ENCODE data around the gene COQ10A. TPM values are rescaled to one million over a fixed set of nuclear protein-coding genes. Genes with fewer than 3 reads are reported as not detected.
A peak's percentile ranks its signal among the peaks of the same experiment; 100 is the strongest.

Gene COQ10A
- total and polyA plus RNA-seq, 4 donors = 3.2 to 40.7 (median 15.5) TPM

- no peak for DNase-seq (ENCODE audit: low spot score)
- Histone ChIP-seq H3K27ac (ENCODE audit: low read depth in 1 of 2, low read length in 2 of 2) (peak overlapping the region in 1 of 2 donors; percentile 90), H3K9me3 (ENCODE audit: control insufficient read depth in 4 of 4, low read length in 3 of 4) (no peaks in the 10 kb centered on the region), H3K27me3 (ENCODE audit: control insufficient read depth in 4 of 4, insufficient read depth in 4 of 4, low read length in 3 of 4) (no peaks in the 10 kb centered on the region), H3K9ac (ENCODE audit: low read depth in 1 of 2, low read length in 2 of 2) (no peak overlapping the region), H3K4me3 (ENCODE audit: low read depth in 1 of 3, low read length in 3 of 3) (peak overlapping the region in 2 of 3 donors; percentile 40 to 63), H3K4me1 (ENCODE audit: control insufficient read depth in 4 of 4, insufficient read depth in 4 of 4, low read length in 3 of 4) (peaks cover 0 to 39% (median 30%) of the 10 kb centered on the region in 4 donors), H3K36me3 (ENCODE audit: control insufficient read depth in 4 of 4, insufficient read depth in 3 of 4, low read depth in 1 of 4, low read length in 3 of 4) (peaks cover 0 to 6% (median 2%) of the 10 kb centered on the region in 4 donors)
- TF ChIP-seq FOXA1 (IDR thresholded peaks at IDR 0.05) (no peak), RAD21 (IDR thresholded peaks at IDR 0.05) (no peak), EGR1 (IDR thresholded peaks at IDR 0.05; ENCODE audit: low read depth in 2 of 2) (no peak), SP1 (IDR thresholded peaks at IDR 0.05) (no peak), NR2F2 (IDR thresholded peaks at IDR 0.05) (no peak), HNF4A (conservative IDR thresholded peaks at IDR 0.05) (no peak), ATF3 (IDR thresholded peaks at IDR 0.05) (no peak), FOXA2 (IDR thresholded peaks at IDR 0.05) (no peak), CTCF (IDR thresholded peaks at IDR 0.05; ENCODE audit: low read depth, low read length, missing input control) (no peak), REST (IDR thresholded peaks at IDR 0.05) (no peak), GABPA (IDR thresholded peaks at IDR 0.05 in 1 of 2, conservative IDR thresholded peaks at IDR 0.05 in 1 of 2) (no peak), ZBTB33 (IDR thresholded peaks at IDR 0.05) (no peak), HNF4G (IDR thresholded peaks at IDR 0.05) (no peak), RXRA (IDR thresholded peaks at IDR 0.05) (no peak), MAX (IDR thresholded peaks at IDR 0.05) (no peak), JUND (IDR thresholded peaks at IDR 0.05) (no peak), TAF1 (conservative IDR thresholded peaks at IDR 0.05) (no peak)
- 54% methylated on average over 11 of the region's 11 CpGs for WGBS
Observed at GRCh38 chr12:56231184-56231582, 35.6 kb upstream of the COQ10A start.
